Activated naive CD8-positive, alpha-beta T cell treated with anti-CD3 and anti-CD28 coated beads, Interleukin-2, amount 10 ng/mL, durations not matched to agents 7 days and 5 days (primary cell): ENCODE data around the gene CLDN9. TPM values are rescaled to one million over a fixed set of nuclear protein-coding genes. Genes with fewer than 3 reads are reported as not detected.
"Not testable (repeated sequence)": the region's sequence is repeated elsewhere in the genome, so short reads cannot be mapped to it uniquely, and the experiment has no call there.

Experiments
- ATAC-seq: fragments of 150-1000 bp; cut with Tn5 transposase; one replicate; pipeline ENCODE4 v1.10.0; 2021; ENCODE audit warnings: low read depth, moderate library complexity
- POLR2A ChIA-PET: fragments of 350-600 bp; sonication (Branson Sonifier 250); formaldehyde crosslinking; loops from one replicate; lab custom pipeline; 2021; ENCODE audit warnings: antibody characterized with exemption; lab: Charles Lee
- DNase-seq: peaks from one replicate; pipeline ENCODE4 v3.0.0; 2021
- H3K27ac Mint-ChIP-seq: one replicate; pipeline ENCODE4 v1.8.0; 2022; ENCODE audit warnings: mild to moderate bottlenecking, mixed read lengths
- H3K27me3 Mint-ChIP-seq: one replicate; pipeline ENCODE4 v1.8.0; 2022; ENCODE audit warnings: mild to moderate bottlenecking, moderate library complexity, mixed read lengths
- H3K36me3 Mint-ChIP-seq: one replicate; pipeline ENCODE4 v1.8.0; 2021; ENCODE audit warnings: mild to moderate bottlenecking, mixed read lengths
- H3K4me1 Mint-ChIP-seq: one replicate; pipeline ENCODE4 v1.8.0; 2021; ENCODE audit warnings: mixed read lengths
- H3K4me3 Mint-ChIP-seq: one replicate; pipeline ENCODE4 v1.8.0; 2022; ENCODE audit warnings: mild to moderate bottlenecking, moderate library complexity, mixed read lengths
- H3K9me3 Mint-ChIP-seq: one replicate; pipeline ENCODE4 v1.8.0; 2021; ENCODE audit warnings: mixed read lengths
- total RNA-seq, 2 experiments: library from RNA; stranded (reverse); gene quantifications; one replicate each; pipeline ENCODE4 v1.2.3, GENCODE V29; 2021

CLDN9 gene
- total RNA-seq, 2 experiments from 2014 or later: not detected

DNA sequence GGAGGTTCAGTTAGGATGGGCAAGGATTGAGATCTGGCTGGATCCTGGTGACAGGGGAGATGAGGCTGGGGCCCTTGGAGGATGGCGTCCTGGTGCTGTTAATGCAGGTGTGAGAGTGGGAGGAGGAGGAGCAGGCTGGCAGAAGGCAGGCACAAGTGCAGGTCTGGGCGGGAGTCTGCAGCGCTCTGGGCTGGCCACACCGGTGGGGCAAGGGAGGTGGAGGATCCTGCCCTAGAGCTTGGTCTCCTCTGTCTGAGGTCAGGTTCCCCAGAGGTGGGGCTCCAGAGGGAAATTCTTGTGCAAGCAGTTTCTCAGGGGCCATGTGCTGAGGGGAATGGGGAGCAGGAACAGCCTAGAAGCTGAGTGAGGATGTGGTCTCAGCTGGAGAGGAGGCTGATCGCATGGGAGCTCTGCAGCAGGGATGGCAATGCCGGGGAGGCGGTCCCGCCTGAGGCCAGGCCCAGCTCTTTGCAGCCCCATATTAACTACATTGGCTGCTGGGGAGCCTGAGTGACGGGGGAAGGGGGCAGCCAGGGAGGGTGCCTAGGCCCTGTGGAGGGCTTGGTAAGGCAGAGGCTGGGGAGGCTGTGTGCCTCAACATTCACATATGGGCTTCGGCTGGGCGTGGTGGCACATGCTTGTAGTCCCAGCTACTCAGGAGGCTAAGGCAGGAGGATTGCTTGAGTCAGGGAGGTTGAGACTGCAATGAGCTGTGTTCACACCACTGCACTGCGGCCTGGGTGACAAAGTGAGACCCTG is 40.0 kb downstream of the CLDN9 start:
- ATAC-seq: peak; percentile 6
- not testable (repeated sequence) for H3K9me3 Mint-ChIP-seq, DNase-seq, H3K27me3 Mint-ChIP-seq
- H3K36me3 Mint-ChIP-seq: peaks cover 59% of the 10 kb centered on the region
- H3K27ac Mint-ChIP-seq: peak overlapping the region; percentile 73
- POLR2A ChIA-PET: interaction anchor here (0.8 to 6.3 kb wide), 3 partner anchors 12 to 23 kb away, joined by 4 to 57 read pairs (median 8); partner anchors contain the start of gene IL32
- H3K4me1 Mint-ChIP-seq: peaks cover 72% of the 10 kb centered on the region
- peak overlapping the region; percentile 59 for H3K4me3 Mint-ChIP-seq

DNA sequence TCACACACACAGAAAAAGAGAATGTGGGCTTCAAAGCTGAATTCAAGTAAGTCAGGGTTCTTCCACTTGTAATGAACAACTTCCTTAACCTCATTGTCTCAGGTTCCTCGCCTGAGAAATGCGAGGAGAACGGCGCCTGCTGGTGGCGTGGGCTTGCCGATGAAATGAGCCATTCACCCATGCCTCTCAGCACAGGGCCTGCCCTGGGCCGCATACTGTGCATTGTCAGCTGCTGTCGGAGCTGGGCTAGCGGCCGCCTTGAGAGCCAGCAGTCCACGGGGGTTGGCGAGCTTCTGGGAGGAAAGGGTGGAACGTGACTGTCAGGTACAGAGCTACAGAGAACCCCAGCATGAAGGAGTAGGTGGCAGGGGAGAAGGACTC is 40.6 kb downstream of the CLDN9 start:
- DNase-seq, ATAC-seq, H3K9me3 Mint-ChIP-seq, H3K27me3 Mint-ChIP-seq, POLR2A ChIA-PET: not testable (repeated sequence)
- Mint-ChIP-seq H3K4me1 (peaks cover 67% of the 10 kb centered on the region), H3K36me3 (peaks cover 58% of the 10 kb centered on the region), H3K4me3 (peak overlapping the region; percentile 70), H3K27ac (peak overlapping the region; percentile 87)

GRCh38 chr16:3054965-3055733 is 42.4 kb downstream of the CLDN9 start:
- DNase-seq: peak; percentile 76
- Mint-ChIP-seq H3K4me3 (peak overlapping the region; percentile 93), H3K27ac (peak overlapping the region; percentile 94), H3K36me3 (peaks cover 54% of the 10 kb centered on the region), H3K4me1 (peaks cover 66% of the 10 kb centered on the region), H3K27me3 (no peaks in the 10 kb centered on the region), H3K9me3 (no peaks in the 10 kb centered on the region)
- POLR2A ChIA-PET: interaction anchor here (0.6 to 6.5 kb wide), 13 partner anchors 8 to 80 kb away, joined by 3 to 131 read pairs (median 5); partner anchors contain the start of genes IL32, MMP25, TNFRSF12A and ZNF213
- peak; percentile 40 for ATAC-seq

DNA sequence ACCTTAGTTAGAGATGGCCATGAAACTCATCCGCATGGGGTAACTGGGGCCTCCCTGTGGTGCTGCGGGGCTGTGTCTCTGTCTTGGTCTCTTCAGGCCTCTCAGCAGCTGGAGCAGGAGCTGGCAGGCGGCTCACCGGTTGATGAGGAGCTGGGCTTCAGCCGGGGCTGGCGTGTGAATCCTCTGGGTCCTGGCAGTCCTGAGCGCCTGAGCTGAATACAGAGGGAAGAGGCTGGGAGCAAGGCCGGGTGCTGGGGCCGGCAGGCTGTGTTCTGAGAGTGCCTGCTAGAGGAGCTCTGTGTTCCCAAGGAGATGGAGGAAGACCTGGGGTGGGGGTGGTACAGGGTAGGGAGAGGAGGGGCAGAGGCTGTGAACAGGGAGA is 43.0 kb downstream of the CLDN9 start:
- H3K27me3 Mint-ChIP-seq, DNase-seq, H3K9me3 Mint-ChIP-seq, ATAC-seq: not testable (repeated sequence)
- POLR2A ChIA-PET: interaction anchor here (0.6 to 6.5 kb wide), 12 partner anchors 9 to 72 kb away, joined by 3 to 131 read pairs (median 4); partner anchors contain the start of genes IL32, MMP25 and TNFRSF12A
- Mint-ChIP-seq H3K4me3 (peak overlapping the region; percentile 93), H3K4me1 (peaks cover 65% of the 10 kb centered on the region), H3K36me3 (peaks cover 54% of the 10 kb centered on the region), H3K27ac (peak overlapping the region; percentile 94)

GRCh38 chr16:3056336-3057180 is 43.8 kb downstream of the CLDN9 start:
- Mint-ChIP-seq H3K9me3 (no peaks in the 10 kb centered on the region), H3K36me3 (peaks cover 47% of the 10 kb centered on the region), H3K27me3 (no peaks in the 10 kb centered on the region), H3K4me1 (peaks cover 60% of the 10 kb centered on the region), H3K27ac (peak overlapping the region; percentile 94), H3K4me3 (peak overlapping the region; percentile 93)
- no peak for ATAC-seq
- POLR2A ChIA-PET: interaction anchor here (0.6 to 6.5 kb wide), 12 partner anchors 10 to 102 kb away, joined by 3 to 131 read pairs (median 4); partner anchors contain the start of genes IL32, MMP25 and TNFRSF12A
- DNase-seq: no peak

GRCh38 chr16:3057181-3058138 is 44.7 kb downstream of the CLDN9 start:
- Mint-ChIP-seq H3K27me3 (no peaks in the 10 kb centered on the region), H3K4me3 (peak overlapping the region; percentile 93), H3K9me3 (no peaks in the 10 kb centered on the region), H3K4me1 (peaks cover 56% of the 10 kb centered on the region), H3K27ac (peak overlapping the region; percentile 94), H3K36me3 (peaks cover 40% of the 10 kb centered on the region)
- ATAC-seq (no peak), DNase-seq (no peak)
- POLR2A ChIA-PET: interaction anchor here (0.6 to 6.5 kb wide), 15 partner anchors 10 to 77 kb away, joined by 3 to 131 read pairs (median 4); partner anchors contain the start of genes IL32, MMP25 and ZNF213

DNA sequence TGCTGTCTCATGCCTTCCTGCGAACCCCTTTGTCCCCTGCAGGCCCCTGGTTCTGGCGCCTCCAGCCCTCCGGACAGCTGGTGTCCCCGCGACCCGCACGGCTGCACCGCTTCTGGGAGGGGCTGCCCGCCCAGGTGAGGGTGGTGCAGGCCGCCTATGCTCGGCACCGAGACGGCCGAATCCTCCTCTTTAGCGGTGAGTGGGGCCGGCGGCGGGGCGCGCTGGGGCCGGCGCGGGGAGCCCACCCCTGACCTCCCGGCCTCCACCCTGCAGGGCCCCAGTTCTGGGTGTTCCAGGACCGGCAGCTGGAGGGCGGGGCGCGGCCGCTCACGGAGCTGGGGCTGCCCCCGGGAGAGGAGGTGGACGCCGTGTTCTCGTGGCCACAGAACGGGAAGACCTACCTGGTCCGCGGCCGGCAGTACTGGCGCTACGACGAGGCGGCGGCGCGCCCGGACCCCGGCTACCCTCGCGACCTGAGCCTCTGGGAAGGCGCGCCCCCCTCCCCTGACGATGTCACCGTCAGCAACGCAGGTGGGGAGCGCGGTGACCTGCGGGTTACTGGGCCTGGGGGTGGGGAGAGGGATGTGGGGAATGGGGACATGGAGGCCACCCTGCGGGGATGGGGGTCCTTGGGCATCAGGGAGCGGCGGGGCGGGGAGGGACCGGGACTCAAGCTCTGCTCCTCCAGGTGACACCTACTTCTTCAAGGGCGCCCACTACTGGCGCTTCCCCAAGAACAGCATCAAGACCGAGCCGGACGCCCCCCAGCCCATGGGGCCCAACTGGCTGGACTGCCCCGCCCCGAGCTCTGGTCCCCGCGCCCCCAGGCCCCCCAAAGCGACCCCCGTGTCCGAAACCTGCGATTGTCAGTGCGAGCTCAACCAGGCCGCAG is 45.7 kb downstream of the CLDN9 start:
- peak; percentile 77 for DNase-seq

GRCh38 chr16:3059041-3059722 is 46.5 kb downstream of the CLDN9 start:
- Mint-ChIP-seq H3K27me3 (no peaks in the 10 kb centered on the region), H3K36me3 (peaks cover 37% of the 10 kb centered on the region), H3K4me3 (peak overlapping the region; percentile 93), H3K27ac (peak overlapping the region; percentile 91), H3K9me3 (no peaks in the 10 kb centered on the region), H3K4me1 (peaks cover 57% of the 10 kb centered on the region)
- POLR2A ChIA-PET: interaction anchor here (0.7 to 6.5 kb wide), 24 partner anchors 8 to 99 kb away, joined by 3 to 131 read pairs (median 6); partner anchors contain the start of genes HCFC1R1, IL32, MMP25 and THOC6
- DNase-seq (peak; percentile 99), ATAC-seq (peak; percentile 69)

More for the DNA sequence above, 45.7 kb downstream of the CLDN9 start:
- H3K4me3 Mint-ChIP-seq: peak overlapping the region; percentile 93
- H3K9me3 Mint-ChIP-seq: no peaks in the 10 kb centered on the region
- ATAC-seq: peak; percentile 41
- H3K36me3 Mint-ChIP-seq: peaks cover 42% of the 10 kb centered on the region
- H3K27ac Mint-ChIP-seq: peak overlapping the region; percentile 94
- POLR2A ChIA-PET: interaction anchor here (0.6 to 6.5 kb wide), 22 partner anchors 9 to 100 kb away, joined by 3 to 131 read pairs (median 6); partner anchors contain the start of genes HCFC1R1, IL32, MMP25 and THOC6
- no peaks in the 10 kb centered on the region for H3K27me3 Mint-ChIP-seq
- H3K4me1 Mint-ChIP-seq: peaks cover 59% of the 10 kb centered on the region

- DNase-seq: no peak
- no peak for ATAC-seq
- H3K27ac Mint-ChIP-seq: peak overlapping the region; percentile 89
- peaks cover 57% of the 10 kb centered on the region for H3K4me1 Mint-ChIP-seq
- H3K9me3 Mint-ChIP-seq: no peaks in the 10 kb centered on the region
- peak overlapping the region; percentile 82 for H3K4me3 Mint-ChIP-seq
- H3K36me3 Mint-ChIP-seq: peaks cover 34% of the 10 kb centered on the region
- no peaks in the 10 kb centered on the region for H3K27me3 Mint-ChIP-seq
- POLR2A ChIA-PET: interaction anchor here (0.7 to 6.5 kb wide), 13 partner anchors 8 to 98 kb away, joined by 3 to 131 read pairs (median 7); partner anchors contain the start of genes IL32, MMP25 and ZNF213
Observed at GRCh38 chr16:3059723-3060242, 47.1 kb downstream of the CLDN9 start.
